ENCODE results near the gene PDZD4. TPM values are rescaled to one million over a fixed set of nuclear protein-coding genes. Genes with fewer than 3 reads are reported as not detected.

The PDZD4 gene
- total RNA-seq, 2 experiments from 2014 or later: 1.4 to 2.6 TPM

GRCh38 chrX:153778684-153779101, 51.7 kb downstream of the PDZD4 start:
- intact Hi-C loops (cut with micrococcal nuclease): no loop called here
- Mint-ChIP-seq H3K36me3 (ENCODE audit: low read depth) (no peaks in the 10 kb centered on the region), H3K4me1 (ENCODE audit: low read depth) (no peaks in the 10 kb centered on the region), H3K9me3 (no peaks in the 10 kb centered on the region), H3K4me3 (no peak overlapping the region), H3K27me3 (peaks cover 5% of the 10 kb centered on the region), H3K27ac (no peak overlapping the region)
- ChIA-PET CTCF (no interaction called here), POLR2A (interaction anchor here (0.9 kb wide), 1 partner anchor 144 kb away, joined by 3 read pairs; no protein-coding TSS in a partner anchor)
- no peak for TF ChIP-seq CTCF (IDR thresholded peaks at IDR 0.05)
- DNase-seq: no peak
- no peak for ATAC-seq

GRCh38 chrX:153778181-153778580, 52.2 kb downstream of the PDZD4 start:
- Mint-ChIP-seq H3K27ac (no peak overlapping the region), H3K36me3 (ENCODE audit: low read depth) (no peaks in the 10 kb centered on the region), H3K9me3 (no peaks in the 10 kb centered on the region), H3K4me3 (no peak overlapping the region), H3K4me1 (ENCODE audit: low read depth) (no peaks in the 10 kb centered on the region), H3K27me3 (peaks cover 5% of the 10 kb centered on the region)
- no peak for TF ChIP-seq CTCF (IDR thresholded peaks at IDR 0.05)
- intact Hi-C loops (cut with micrococcal nuclease): no loop called here
- POLR2A ChIA-PET: interaction anchor here (1.2 to 1.3 kb wide), 2 partner anchors 10 to 16 kb away, joined by 4 read pairs; partner anchors contain the start of genes IDH3G and SSR4
- CTCF ChIA-PET: interaction anchor here (0.9 kb wide), 1 partner anchor 14 kb away, joined by 4 read pairs; the partner anchor contains the start of gene PLXNB3
- ATAC-seq (no peak), DNase-seq (no peak)

- Mint-ChIP-seq H3K4me3 (no peak overlapping the region), H3K9me3 (no peaks in the 10 kb centered on the region), H3K36me3 (ENCODE audit: low read depth) (no peaks in the 10 kb centered on the region), H3K4me1 (ENCODE audit: low read depth) (no peaks in the 10 kb centered on the region), H3K27me3 (peaks cover 5% of the 10 kb centered on the region), H3K27ac (no peak overlapping the region)
- POLR2A ChIA-PET: interaction anchor here (1.2 to 1.3 kb wide), 2 partner anchors 9 to 17 kb away, joined by 4 read pairs; partner anchors contain the start of genes IDH3G and SSR4
- ATAC-seq (no peak), DNase-seq (no peak)
- intact Hi-C loops (cut with micrococcal nuclease): no loop called here
- no peak for TF ChIP-seq CTCF (IDR thresholded peaks at IDR 0.05)
- CTCF ChIA-PET: interaction anchor here (0.9 kb wide), 1 partner anchor 13 kb away, joined by 4 read pairs; the partner anchor contains the start of gene PLXNB3
Observed at GRCh38 chrX:153777261-153778090, 52.9 kb downstream of the PDZD4 start.

- H3K4me1 Mint-ChIP-seq (ENCODE audit: low read depth): no peaks in the 10 kb centered on the region
- no peaks in the 10 kb centered on the region for H3K9me3 Mint-ChIP-seq
- peaks cover 5% of the 10 kb centered on the region for H3K27me3 Mint-ChIP-seq
- ChIA-PET CTCF (no interaction called here), POLR2A (no interaction called here)
- H3K36me3 Mint-ChIP-seq (ENCODE audit: low read depth): no peaks in the 10 kb centered on the region
- intact Hi-C loops (cut with micrococcal nuclease): no loop called here
- TF ChIP-seq CTCF (IDR thresholded peaks at IDR 0.05): no peak
- ATAC-seq (peak; percentile 41), DNase-seq (no peak)
- H3K27ac Mint-ChIP-seq: no peak overlapping the region
- H3K4me3 Mint-ChIP-seq: no peak overlapping the region
Observed at GRCh38 chrX:153776611-153777045, 53.7 kb downstream of the PDZD4 start.

GRCh38 chrX:153776120-153776599, 54.2 kb downstream of the PDZD4 start:
- no peak overlapping the region for H3K4me3 Mint-ChIP-seq
- DNase-seq: no peak
- H3K27ac Mint-ChIP-seq: no peak overlapping the region
- CTCF ChIA-PET: no interaction called here
- no peak for ATAC-seq
- H3K27me3 Mint-ChIP-seq: peaks cover 5% of the 10 kb centered on the region
- no peaks in the 10 kb centered on the region for H3K36me3 Mint-ChIP-seq (ENCODE audit: low read depth)
- H3K9me3 Mint-ChIP-seq: no peaks in the 10 kb centered on the region
- H3K4me1 Mint-ChIP-seq (ENCODE audit: low read depth): no peaks in the 10 kb centered on the region
- TF ChIP-seq CTCF (IDR thresholded peaks at IDR 0.05): no peak
- intact Hi-C loops (cut with micrococcal nuclease): no loop called here
- POLR2A ChIA-PET: no interaction called here

Data from activated CD8-positive, alpha-beta T cell treated with anti-CD3 and anti-CD28 coated beads for 36 hours (primary cell).